ENCODE measurements around the gene SPRR5.

The SPRR5 gene

GRCh38 chr1:152986578-152986977 lies 39.6 kb downstream of the SPRR5 start:
- no peak for DNase-seq

- DNase-seq, result no peak
Measured at GRCh38 chr1:152993186-152993585, 46.2 kb downstream of the SPRR5 start.

GRCh38 chr1:152995842-152996241 lies 48.8 kb downstream of the SPRR5 start:
- DNase-seq, result no peak

GRCh38 chr1:152996633-152997400 lies 49.8 kb downstream of the SPRR5 start:
- DNase-seq, result no peak

- no peak for DNase-seq
Measured at GRCh38 chr1:152997901-152998300, 50.9 kb downstream of the SPRR5 start.

- DNase-seq, result no peak
Measured at GRCh38 chr1:152998476-152998875, 51.5 kb downstream of the SPRR5 start.
